ENCODE results near the gene OPCML.

DNA sequence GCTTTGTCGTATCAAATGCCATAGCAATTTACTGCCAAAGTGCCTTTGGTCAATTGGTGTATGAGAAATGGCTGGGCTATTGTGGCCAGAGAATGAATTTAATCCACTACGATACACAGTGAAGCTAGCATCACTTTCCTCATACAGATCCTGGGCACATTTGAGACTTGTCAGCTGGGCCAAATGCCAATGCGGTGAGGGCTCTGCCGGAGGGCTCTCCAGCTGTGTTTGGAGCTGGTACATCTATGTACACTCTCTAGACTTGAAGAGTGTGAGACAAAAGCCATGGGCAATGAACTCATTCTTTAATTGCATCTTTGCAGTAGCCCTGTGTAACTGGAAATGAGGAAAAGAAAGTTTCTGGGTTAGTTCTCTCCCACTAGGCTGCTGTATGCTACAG lies 1109.0 kb downstream of the OPCML start:
- TF ChIP-seq POLR2A (IDR thresholded peaks at IDR 0.05) (no peak), CTCF (IDR thresholded peaks at IDR 0.05) (no peak)

Data from transverse colon (tissue), 3 donors.